HG03460 (cell line): ENCODE data around the gene VPREB3.

Experiments used
- ATAC-seq: cut with Tn5 transposase; IDR thresholded peaks from one replicate; pipeline ENCODE4 v1.9.1; 2021; ENCODE audit not compliant: unreplicated experiment

Gene VPREB3

DNA sequence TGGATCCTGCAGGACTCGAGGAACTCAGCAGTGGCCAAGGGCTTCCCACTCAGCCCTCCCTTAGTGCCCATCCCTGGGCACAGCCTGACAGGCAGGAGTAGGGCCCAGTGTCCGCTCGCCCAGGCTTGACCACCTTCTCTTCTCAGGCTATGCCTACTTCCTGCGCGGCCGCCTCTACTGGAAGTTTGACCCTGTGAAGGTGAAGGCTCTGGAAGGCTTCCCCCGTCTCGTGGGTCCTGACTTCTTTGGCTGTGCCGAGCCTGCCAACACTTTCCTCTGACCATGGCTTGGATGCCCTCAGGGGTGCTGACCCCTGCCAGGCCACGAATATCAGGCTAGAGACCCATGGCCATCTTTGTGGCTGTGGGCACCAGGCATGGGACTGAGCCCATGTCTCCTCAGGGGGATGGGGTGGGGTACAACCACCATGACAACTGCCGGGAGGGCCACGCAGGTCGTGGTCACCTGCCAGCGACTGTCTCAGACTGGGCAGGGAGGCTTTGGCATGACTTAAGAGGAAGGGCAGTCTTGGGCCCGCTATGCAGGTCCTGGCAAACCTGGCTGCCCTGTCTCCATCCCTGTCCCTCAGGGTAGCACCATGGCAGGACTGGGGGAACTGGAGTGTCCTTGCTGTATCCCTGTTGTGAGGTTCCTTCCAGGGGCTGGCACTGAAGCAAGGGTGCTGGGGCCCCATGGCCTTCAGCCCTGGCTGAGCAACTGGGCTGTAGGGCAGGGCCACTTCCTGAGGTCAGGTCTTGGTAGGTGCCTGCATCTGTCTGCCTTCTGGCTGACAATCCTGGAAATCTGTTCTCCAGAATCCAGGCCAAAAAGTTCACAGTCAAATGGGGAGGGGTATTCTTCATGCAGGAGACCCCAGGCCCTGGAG is 29.3 kb upstream of the VPREB3 start:
- ATAC-seq: no peak

GRCh38 chr22:23782703-23783102 is 28.5 kb upstream of the VPREB3 start:
- no peak for ATAC-seq

DNA sequence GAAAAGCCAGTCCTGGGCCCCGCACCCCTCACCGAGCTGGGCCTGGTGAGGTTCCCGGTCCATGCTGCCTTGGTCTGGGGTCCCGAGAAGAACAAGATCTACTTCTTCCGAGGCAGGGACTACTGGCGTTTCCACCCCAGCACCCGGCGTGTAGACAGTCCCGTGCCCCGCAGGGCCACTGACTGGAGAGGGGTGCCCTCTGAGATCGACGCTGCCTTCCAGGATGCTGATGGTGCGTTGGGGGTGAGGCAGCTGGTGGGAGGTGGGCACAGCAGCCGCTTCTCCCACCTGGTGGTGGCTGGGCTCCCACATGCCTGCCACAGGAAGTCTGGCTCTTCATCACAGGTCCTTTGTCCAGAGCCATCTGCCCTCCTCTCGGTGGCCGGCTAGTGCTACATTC is 28.0 kb upstream of the VPREB3 start:
- ATAC-seq: no peak

- ATAC-seq: no peak
Measured at GRCh38 chr22:23781511-23782183, 27.4 kb upstream of the VPREB3 start.

- no peak for ATAC-seq
Measured at GRCh38 chr22:23781065-23781464, 26.8 kb upstream of the VPREB3 start.

DNA sequence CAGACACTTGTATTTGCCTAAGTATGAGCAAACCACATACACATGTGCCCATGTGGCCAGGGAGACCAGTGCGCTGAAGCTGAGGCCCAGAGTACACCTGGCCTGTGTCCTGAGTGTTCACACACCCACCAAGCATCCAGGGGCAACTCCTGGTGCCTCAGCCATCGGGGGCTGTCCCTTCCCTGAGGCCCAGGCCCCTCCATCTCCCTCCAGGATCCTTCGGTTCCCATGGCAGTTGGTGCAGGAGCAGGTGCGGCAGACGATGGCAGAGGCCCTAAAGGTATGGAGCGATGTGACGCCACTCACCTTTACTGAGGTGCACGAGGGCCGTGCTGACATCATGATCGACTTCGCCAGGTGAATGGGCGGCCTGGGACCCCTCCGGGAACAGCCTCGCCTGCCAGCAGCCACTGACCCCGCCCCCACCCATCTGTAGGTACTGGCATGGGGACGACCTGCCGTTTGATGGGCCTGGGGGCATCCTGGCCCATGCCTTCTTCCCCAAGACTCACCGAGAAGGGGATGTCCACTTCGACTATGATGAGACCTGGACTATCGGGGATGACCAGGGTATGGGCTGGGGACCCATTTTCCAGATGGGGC is 26.0 kb upstream of the VPREB3 start:
- no peak for ATAC-seq

- no peak for ATAC-seq
Measured at GRCh38 chr22:23779731-23780130, 25.5 kb upstream of the VPREB3 start.

- ATAC-seq: no peak
Measured at GRCh38 chr22:23779083-23779482, 24.9 kb upstream of the VPREB3 start.

GRCh38 chr22:23778577-23778900 is 24.3 kb upstream of the VPREB3 start:
- ATAC-seq: no peak

DNA sequence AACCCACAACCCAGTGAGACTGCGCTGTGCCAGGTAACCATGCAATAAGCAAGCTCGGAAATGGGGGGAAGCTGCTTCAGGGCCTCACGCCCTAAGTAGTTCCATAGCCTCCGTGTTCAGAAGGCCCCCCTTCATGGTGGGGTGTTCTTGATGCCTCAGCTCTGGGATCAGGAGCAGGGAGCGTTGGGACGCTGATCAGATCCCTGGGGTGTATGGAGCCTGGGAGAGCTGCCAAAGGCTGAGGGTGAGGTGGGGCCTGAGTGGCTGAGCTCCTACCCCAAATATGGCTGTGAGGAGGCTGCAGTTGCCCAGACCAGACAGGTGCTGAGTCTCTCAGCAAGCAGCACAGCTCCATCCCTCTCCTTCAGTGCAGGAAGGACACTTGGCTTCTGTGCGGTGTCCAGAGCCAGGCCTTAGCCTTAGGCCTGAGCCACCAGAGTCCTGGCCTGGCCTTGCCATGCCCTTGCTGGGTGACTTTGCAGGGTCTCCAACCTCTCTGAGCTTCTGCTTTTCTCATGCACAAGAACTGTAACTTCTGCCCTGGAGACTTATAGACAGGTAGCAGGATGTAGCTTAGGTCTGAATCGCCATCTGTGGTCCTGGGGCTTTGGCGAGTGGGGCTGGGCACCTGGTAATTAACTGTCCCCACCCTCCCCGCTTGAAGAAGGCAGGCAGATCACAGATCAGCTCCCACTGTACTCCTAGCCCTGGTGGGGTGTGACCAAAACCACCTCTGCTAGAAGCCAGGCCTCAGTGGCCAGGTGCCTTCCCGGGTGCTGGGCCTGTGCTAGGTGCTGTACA is 23.8 kb upstream of the VPREB3 start:
- ATAC-seq: no peak

DNA sequence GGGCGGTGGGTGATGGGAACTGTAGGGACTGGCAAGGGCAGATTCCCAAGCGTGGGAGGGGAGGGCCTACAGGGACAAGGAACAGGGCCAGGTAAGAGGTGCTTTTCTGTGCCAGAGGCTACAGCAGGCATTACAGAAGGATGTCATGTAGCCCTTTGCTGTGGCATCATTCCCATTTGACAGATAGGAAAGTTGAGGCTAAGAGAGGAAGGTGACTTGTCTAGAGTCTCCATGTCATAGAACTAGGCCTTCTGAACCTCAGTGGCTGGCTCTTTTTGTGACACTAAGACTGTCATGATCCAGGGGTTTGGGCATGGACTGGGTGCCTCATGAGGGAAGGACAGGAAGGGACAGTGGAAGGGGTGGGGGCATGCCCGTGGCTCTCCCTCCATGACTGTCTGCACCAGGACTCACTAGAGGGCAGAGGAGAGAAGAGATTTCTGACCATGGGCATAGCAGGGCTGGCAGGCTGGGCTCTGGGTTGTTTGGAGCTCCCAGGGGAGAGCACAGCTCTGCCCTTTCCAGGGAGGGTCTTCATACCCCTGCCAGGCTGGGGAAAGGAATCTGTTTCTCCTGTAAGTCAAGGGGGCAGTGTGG is 21.7 kb upstream of the VPREB3 start:
- ATAC-seq: no peak

- no peak for ATAC-seq
Measured at GRCh38 chr22:23774922-23775436, 20.8 kb upstream of the VPREB3 start.

DNA sequence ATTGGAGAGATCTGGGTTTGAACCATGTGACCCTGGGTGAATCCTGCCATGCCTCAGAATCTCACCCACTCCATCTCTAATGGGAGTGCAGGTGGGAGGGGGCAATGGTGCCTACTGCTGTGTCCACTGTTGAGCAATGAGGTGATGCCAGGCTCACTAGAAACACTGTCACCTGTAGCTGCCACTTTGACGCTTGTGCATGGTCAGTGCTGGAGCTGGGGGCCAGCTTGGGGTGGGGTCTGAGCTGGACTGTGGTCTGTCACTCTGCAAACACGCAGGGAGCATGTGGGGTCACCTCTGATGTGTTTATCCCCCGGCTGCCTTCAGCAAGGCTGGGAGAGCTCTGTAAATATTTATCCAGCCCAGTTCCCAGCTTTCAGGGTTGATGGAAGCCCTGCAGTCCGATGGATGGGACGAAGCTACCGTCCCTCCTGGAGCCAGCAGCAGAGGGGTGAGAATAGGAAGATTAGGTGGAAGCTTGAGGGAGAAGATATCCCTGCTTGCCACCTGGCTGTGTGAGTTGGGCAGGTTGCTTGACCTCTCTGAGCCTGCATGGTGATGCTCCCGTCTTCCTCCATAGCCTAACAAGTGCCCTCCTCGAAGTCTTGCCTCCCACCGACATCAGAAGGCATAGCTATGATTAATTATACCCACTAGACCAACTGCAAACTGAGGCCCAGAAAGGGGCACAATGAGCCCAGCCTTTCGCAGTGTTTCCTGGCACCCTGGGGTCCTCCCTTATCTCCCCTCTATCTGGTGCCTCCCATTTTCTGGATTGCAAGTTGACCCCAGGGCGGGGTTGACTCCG is 20.1 kb upstream of the VPREB3 start:
- ATAC-seq: no peak

DNA sequence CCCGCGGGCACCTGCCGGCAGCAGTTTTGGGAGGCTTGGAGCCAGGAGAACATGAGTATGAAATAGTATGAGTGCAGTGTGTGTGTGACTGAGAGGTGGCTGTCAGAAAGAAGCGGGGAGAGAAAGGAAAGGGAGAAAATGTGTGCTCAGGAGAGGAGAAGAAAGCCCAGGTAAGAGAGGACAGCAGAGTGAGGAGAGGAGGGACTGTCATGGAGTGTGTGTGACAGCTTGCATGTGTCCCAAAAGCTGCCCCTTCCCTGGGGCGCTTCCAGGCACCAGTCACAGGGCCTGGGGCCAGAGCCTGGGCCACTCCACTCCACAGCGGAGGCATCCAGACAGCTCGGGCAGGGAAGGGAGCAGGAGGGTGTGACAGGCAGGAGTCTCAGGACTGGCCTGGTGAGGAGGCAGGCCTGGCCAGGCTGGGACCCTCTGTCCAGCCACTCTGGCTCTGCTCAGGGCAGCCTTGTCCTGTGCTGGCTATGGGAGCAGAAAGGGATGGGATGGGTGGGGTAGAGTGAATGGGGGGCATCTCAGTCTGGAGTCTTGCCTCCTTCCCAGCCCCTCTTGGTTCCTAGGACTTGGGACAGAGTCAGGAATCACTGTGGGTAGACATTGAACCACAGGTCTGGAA is 19.4 kb upstream of the VPREB3 start:
- ATAC-seq: no peak

DNA sequence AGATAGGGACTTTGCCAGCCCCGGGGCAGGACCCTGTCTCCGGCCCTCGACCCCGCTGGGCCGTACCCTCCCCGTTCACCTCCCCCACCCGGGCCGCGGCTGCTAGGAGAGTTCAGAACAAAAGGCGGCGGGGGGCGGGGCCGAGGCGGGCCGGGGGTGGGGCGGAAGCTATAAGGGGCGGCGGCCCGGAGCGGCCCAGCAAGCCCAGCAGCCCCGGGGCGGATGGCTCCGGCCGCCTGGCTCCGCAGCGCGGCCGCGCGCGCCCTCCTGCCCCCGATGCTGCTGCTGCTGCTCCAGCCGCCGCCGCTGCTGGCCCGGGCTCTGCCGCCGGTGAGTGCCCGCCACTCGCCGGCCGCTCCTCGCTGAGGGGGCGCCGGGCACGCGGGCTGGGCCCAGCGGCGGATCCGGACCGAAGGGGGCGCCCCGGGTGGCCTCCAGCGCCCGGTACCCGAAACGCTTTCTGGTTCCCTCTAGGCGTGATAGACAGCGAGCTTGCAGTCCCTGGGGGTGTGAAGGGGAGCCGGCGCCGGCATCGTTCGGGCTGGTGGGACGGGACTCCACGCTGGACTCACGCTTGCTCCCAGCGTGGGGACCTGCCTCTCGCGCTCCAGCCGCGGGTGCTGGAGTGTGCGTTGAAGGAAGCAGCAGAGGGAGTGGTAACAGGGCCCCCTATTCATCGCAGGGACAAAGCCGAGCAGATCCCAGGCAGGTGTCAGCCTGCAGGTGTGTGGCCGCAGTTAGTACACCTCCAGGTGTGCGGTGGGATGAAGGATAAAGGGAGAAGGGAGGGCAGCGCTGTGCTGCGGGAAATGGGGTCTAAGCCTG is 18.6 kb upstream of the VPREB3 start, which contains the start of gene MMP11:
TSS of gene MMP11 (plus strand) at position 201 of the 825 bp plus-strand sequence. CDS start at position 223, 22 bp downstream.
- ATAC-seq: no peak

DNA sequence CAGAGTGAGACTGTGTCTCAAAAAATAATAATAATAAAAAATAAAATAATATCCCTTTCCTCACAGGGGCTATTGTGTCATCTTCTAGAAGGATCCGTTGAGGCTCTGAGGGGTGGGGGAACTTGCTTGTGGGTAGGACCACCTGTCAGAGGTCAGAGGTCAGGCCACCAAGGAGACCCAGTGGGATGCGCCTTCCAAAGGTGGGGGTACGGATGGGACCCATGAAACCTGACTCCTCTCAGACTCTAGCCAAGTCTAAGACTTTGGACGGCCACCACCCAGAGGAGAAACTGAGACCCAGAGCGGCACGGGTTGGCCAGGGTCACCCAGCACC is 18.1 kb upstream of the VPREB3 start:
- ATAC-seq: no peak

DNA sequence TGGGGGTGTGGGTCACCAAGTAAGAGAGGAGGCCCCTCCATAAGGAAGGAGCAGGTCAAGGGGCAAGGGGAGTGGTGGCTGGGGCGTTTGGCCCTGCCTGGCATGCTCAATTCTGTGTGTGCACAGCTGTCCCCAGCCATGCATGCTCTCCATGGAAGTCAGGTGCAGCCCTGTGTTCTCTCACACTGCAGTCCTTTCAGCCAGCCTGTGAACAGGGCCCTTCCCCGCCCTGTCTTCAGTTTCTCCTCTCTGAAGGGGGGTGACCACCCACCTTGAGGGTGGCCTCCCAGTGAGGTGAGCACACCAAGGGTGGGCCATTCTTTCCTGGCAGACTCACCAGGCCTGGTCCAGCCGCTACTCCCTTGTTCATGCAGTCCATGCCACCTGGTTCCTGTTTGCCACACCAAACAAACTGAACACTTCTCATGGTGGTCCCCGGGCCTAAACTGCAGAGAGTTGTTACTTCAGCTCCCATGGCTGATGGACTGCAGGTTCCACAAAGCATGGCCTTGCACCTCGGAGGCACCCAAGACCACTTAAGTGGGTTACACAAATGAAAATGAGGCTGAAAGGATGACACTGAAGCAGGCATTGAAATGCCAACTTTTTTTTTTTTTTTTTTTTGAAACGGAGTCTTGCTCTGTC is 15.2 kb upstream of the VPREB3 start:
- no peak for ATAC-seq
